SU-DHL-6 (cell line): ENCODE results near the gene KRT4.

Experiments
- H2AFZ ChIP-seq: fragments of 200-600 bp; sonication (generic); 2 replicates; pipeline ENCODE4 v1.6.1; 2014; ENCODE audit warnings: low read depth, mild to moderate bottlenecking, moderate library complexity, mixed read lengths, antibody characterized with exemption, low read length; ENCODE audit not compliant: severe bottlenecking
- H3F3A ChIP-seq: fragments of 200-600 bp; shearing (Covaris generic); 2 replicates; pipeline ENCODE4 v1.6.0; 2016; ENCODE audit warnings: antibody characterized with exemption, mild to moderate bottlenecking; ENCODE audit not compliant: insufficient read depth
- H3K27ac ChIP-seq: fragments of 200-600 bp; sonication (generic); 2 replicates; pipeline ENCODE4 v1.5.1; 2016; ENCODE audit warnings: low read depth, mild to moderate bottlenecking, low read length, moderate library complexity, mixed read lengths
- H3K27me3 ChIP-seq: fragments of 200-600 bp; sonication (generic), shearing (Covaris generic); 2 replicates; pipeline ENCODE4 v1.6.0; 2014; ENCODE audit warnings: mild to moderate bottlenecking, low read length
- H3K36me3 ChIP-seq: fragments of 200-600 bp; sonication (generic); 2 replicates; pipeline ENCODE4 v1.6.1; 2014; ENCODE audit warnings: mild to moderate bottlenecking, low read length, mixed read lengths
- H3K4me2 ChIP-seq: fragments of 300-600, 200-600 bp; shearing (Covaris generic), sonication (generic); 2 replicates; pipeline ENCODE4 v1.6.0; 2014; ENCODE audit warnings: low read length, low read depth, mild to moderate bottlenecking; ENCODE audit not compliant: poor library complexity, severe bottlenecking
- H3K4me3 ChIP-seq: fragments of 200-600 bp; sonication (generic); 2 replicates; pipeline ENCODE4 v1.5.1; 2014; ENCODE audit warnings: antibody characterized with exemption, low read length, mild to moderate bottlenecking, mixed read lengths; ENCODE audit not compliant: insufficient read depth, poor library complexity, severe bottlenecking
- H3K79me2 ChIP-seq: fragments of 200-600 bp; sonication (generic); 2 replicates; pipeline ENCODE4 v1.6.1; 2014; ENCODE audit warnings: mild to moderate bottlenecking, low read length, moderate library complexity; ENCODE audit not compliant: insufficient read depth
- H3K9ac ChIP-seq: fragments of 200-600 bp; sonication (generic); 2 replicates; pipeline ENCODE4 v1.7.0; 2014; ENCODE audit warnings: mild to moderate bottlenecking, low read length
- H3K9me2 ChIP-seq: fragments of 200-600 bp; sonication (generic); replicated peaks from 2 replicates; pipeline ENCODE4 v1.6.1; 2014; ENCODE audit warnings: low read length; ENCODE audit not compliant: insufficient read depth
- H3K9me3 ChIP-seq: fragments of 200-600 bp; sonication (generic); 2 replicates; pipeline ENCODE4 v1.6.1; 2014; ENCODE audit warnings: low read length, mixed read lengths; ENCODE audit not compliant: insufficient read depth
- H4K20me1 ChIP-seq: fragments of 200-600 bp; sonication (generic); 2 replicates; pipeline ENCODE4 v1.6.1; 2014; ENCODE audit warnings: low read depth, mild to moderate bottlenecking, antibody characterized with exemption, low read length, moderate library complexity, mixed read lengths
- CTCF ChIP-seq: fragments of 200-600 bp; sonication (generic); IDR thresholded peaks from one replicate; pipeline ENCODE4 v1.5.1; 2017; ENCODE audit warnings: antibody characterized with exemption, mild to moderate bottlenecking, low read length, moderate library complexity; ENCODE audit not compliant: insufficient read depth, poor library complexity, severe bottlenecking
- EZH2phosphoT487 ChIP-seq: fragments of 200-600 bp; sonication (generic), shearing (Covaris generic); conservative IDR thresholded peaks from 2 replicates; pipeline ENCODE4 v1.6.1; 2018; ENCODE audit warnings: mild to moderate bottlenecking, antibody characterized with exemption, low read length, moderate library complexity, mixed read lengths

KRT4 gene

GRCh38 chr12:52789637-52790426 is 24.1 kb downstream of the KRT4 start:
- no peak overlapping the region for H2AFZ ChIP-seq
- H4K20me1 ChIP-seq, result no peaks in the 10 kb centered on the region
- no peaks in the 10 kb centered on the region for H3K79me2 ChIP-seq
- H3K4me2 ChIP-seq, result no peak overlapping the region
- H3K9ac ChIP-seq, result no peak overlapping the region
- no peaks in the 10 kb centered on the region for H3K9me2 ChIP-seq
- H3K36me3 ChIP-seq, result no peaks in the 10 kb centered on the region
- no peaks in the 10 kb centered on the region for H3K9me3 ChIP-seq
- H3K4me3 ChIP-seq, result no peak overlapping the region
- H3K27me3 ChIP-seq, result no peaks in the 10 kb centered on the region
- TF ChIP-seq EZH2phosphoT487, result no peak
- no peak for TF ChIP-seq CTCF
- H3K27ac ChIP-seq, result no peak overlapping the region
- H3F3A ChIP-seq, result no peaks in the 10 kb centered on the region

GRCh38 chr12:52788876-52789636 is 24.9 kb downstream of the KRT4 start:
- H4K20me1 ChIP-seq, result no peaks in the 10 kb centered on the region
- no peaks in the 10 kb centered on the region for H3K79me2 ChIP-seq
- no peak for TF ChIP-seq CTCF
- TF ChIP-seq EZH2phosphoT487, result no peak
- no peaks in the 10 kb centered on the region for H3K9me3 ChIP-seq
- no peak overlapping the region for H3K27ac ChIP-seq
- H3K4me3 ChIP-seq, result no peak overlapping the region
- no peak overlapping the region for H3K9ac ChIP-seq
- H3K36me3 ChIP-seq, result no peaks in the 10 kb centered on the region
- no peaks in the 10 kb centered on the region for H3K9me2 ChIP-seq
- H3K27me3 ChIP-seq, result no peaks in the 10 kb centered on the region
- no peaks in the 10 kb centered on the region for H3F3A ChIP-seq
- no peak overlapping the region for H2AFZ ChIP-seq
- H3K4me2 ChIP-seq, result no peak overlapping the region

- H3F3A ChIP-seq, result no peaks in the 10 kb centered on the region
- H2AFZ ChIP-seq, result no peak overlapping the region
- no peak overlapping the region for H3K9ac ChIP-seq
- H3K27me3 ChIP-seq, result no peaks in the 10 kb centered on the region
- H3K4me3 ChIP-seq, result no peak overlapping the region
- no peaks in the 10 kb centered on the region for H3K9me3 ChIP-seq
- H3K36me3 ChIP-seq, result no peaks in the 10 kb centered on the region
- no peak overlapping the region for H3K4me2 ChIP-seq
- no peaks in the 10 kb centered on the region for H4K20me1 ChIP-seq
- TF ChIP-seq EZH2phosphoT487 (no peak), CTCF (no peak)
- H3K79me2 ChIP-seq, result no peaks in the 10 kb centered on the region
- H3K9me2 ChIP-seq, result no peaks in the 10 kb centered on the region
- H3K27ac ChIP-seq, result no peak overlapping the region
Observed at GRCh38 chr12:52788192-52788875, 25.6 kb downstream of the KRT4 start.
